GM12878 (cell line): Measurements from ENCODE around the gene RBL2. TPM values are rescaled to one million over a fixed set of nuclear protein-coding genes. Genes with fewer than 3 reads are reported as not detected.

ENCODE experiments used
- BMI1 ChIP-seq: fragments of 450-650 bp; IDR thresholded peaks from 2 replicates; pipeline ENCODE4 v1.6.1; 2016; ENCODE audit warnings: mild to moderate bottlenecking, moderate library complexity, borderline replicate concordance
- BRCA1 ChIP-seq: IDR thresholded peaks from 2 replicates; pipeline ENCODE4 v1.6.1; 2011; ENCODE audit warnings: low read depth, low read length, improper control_type of control experiment
- CHD1 ChIP-seq: IDR thresholded peaks from 2 replicates; pipeline ENCODE4 v1.6.1; 2012; ENCODE audit warnings: low read depth, low read length, improper control_type of control experiment
- CTCF ChIP-seq, 3 experiments: IDR thresholded peaks in 2 of 3; conservative IDR thresholded peaks in 1 of 3; 2 replicates each; pipeline ENCODE4 v1.5.1; 2011; ENCODE audit warnings: low read depth in 3 of 3, low read length in 3 of 3, mild to moderate bottlenecking in 3 of 3, control low read depth in 2 of 3, moderate library complexity in 2 of 3, inconsistent platforms in 1 of 3, mixed read lengths in 1 of 3; ENCODE audit not compliant: control insufficient read depth in 2 of 3, insufficient read depth in 1 of 3; ENCODE audit errors: extremely low read depth in 1 of 3
- CUX1 ChIP-seq: IDR thresholded peaks from 2 replicates; pipeline ENCODE4 v1.6.1; 2012; ENCODE audit warnings: improper control_type of control experiment, low read depth, low read length; ENCODE audit not compliant: insufficient replicate concordance
- DPF2 ChIP-seq: fragments of 450-650 bp; IDR thresholded peaks from 2 replicates; pipeline ENCODE4 v1.6.1; 2017; ENCODE audit warnings: mild to moderate bottlenecking
- E4F1 ChIP-seq: fragments of 450-650 bp; IDR thresholded peaks from 2 replicates; pipeline ENCODE4 v1.6.1; 2018; ENCODE audit warnings: borderline replicate concordance, mild to moderate bottlenecking; ENCODE audit not compliant: partially characterized antibody
- HDAC6 ChIP-seq: fragments of 200-600 bp; sonication (generic); IDR thresholded peaks from one replicate; pipeline ENCODE4 v1.8.0; 2017; ENCODE audit warnings: antibody characterized with exemption; ENCODE audit not compliant: unreplicated experiment
- IRF3 ChIP-seq: fragments of 450-650 bp; IDR thresholded peaks from 2 replicates; pipeline ENCODE4 v1.6.1; 2014; ENCODE audit warnings: mild to moderate bottlenecking
- NFIC ChIP-seq: IDR thresholded peaks from 2 replicates; pipeline ENCODE4 v1.6.1; 2012; ENCODE audit warnings: low read depth, mild to moderate bottlenecking, inconsistent platforms, low read length, moderate library complexity
- PKNOX1 ChIP-seq: fragments of 450-650 bp; IDR thresholded peaks from 2 replicates; pipeline ENCODE4 v1.6.1; 2016; ENCODE audit warnings: mild to moderate bottlenecking
- ZNF592 ChIP-seq: fragments of 450-650 bp; IDR thresholded peaks from 2 replicates; pipeline ENCODE4 v1.6.1; 2017; ENCODE audit warnings: mild to moderate bottlenecking, moderate library complexity
- polyA plus RNA-seq, 11 experiments: library from polyadenylated mRNA; depleted of rRNA in 4 of 11; unstranded in 6 of 11; stranded (reverse) in 5 of 11; fragments of >200 nt; fragmentation: Nextera tagmentation in 4 of 11; fragmentation: Illumina TruSeq in 1 of 11; extraction: Ambion mirVana in 4 of 11; extraction: Trizol in 1 of 11; gene quantifications; 1 replicate in 1 of 11; 2 replicates in 10 of 11; pipeline versions ENCODE4 v1.2.1 to v1.2.3, GENCODE V29; 2011 to 2016; ENCODE audit warnings: inconsistent platforms in 2 of 11, missing spikeins in 2 of 11, low read depth in 1 of 11
- total RNA-seq, 4 experiments: library from RNA; depleted of rRNA in 3 of 4; stranded (reverse); fragments of >200 nt in 3 of 4; fragmentation: Illumina TruSeq in 1 of 4; extraction: Trizol in 1 of 4; gene quantifications; 2 replicates each; pipeline versions ENCODE4 v1.2.1 to v1.2.3, GENCODE V29; 2013 to 2021

Gene RBL2
- total and polyA plus RNA-seq, 10 of the 15 experiments (the other 5 are each of a cell fraction or from before 2014, with no cell fraction given): 10.0 to 107 (median 39.0) TPM

- no peak for TF ChIP-seq CTCF (IDR thresholded peaks at IDR 0.05 in 2 of 3, conservative IDR thresholded peaks at IDR 0.05 in 1 of 3; ENCODE audit: control insufficient read depth in 2 of 3, extremely low read depth in 1 of 3, insufficient read depth in 1 of 3, low read depth in 3 of 3, low read length in 3 of 3)
- no peak for TF ChIP-seq IRF3
- peak; percentile 69 for TF ChIP-seq DPF2
- TF ChIP-seq E4F1: no peak
- no peak for TF ChIP-seq CUX1
- TF ChIP-seq BMI1: no peak
- TF ChIP-seq BRCA1: no peak
- TF ChIP-seq HDAC6: no peak
- no peak for TF ChIP-seq ZNF592
- TF ChIP-seq CHD1: no peak
- TF ChIP-seq NFIC: no peak
- no peak for TF ChIP-seq PKNOX1
Observed at GRCh38 chr16:53434377-53435065, at the start of gene RBL2 (continued).
